ENCODE results near the gene TPSG1.

DNA sequence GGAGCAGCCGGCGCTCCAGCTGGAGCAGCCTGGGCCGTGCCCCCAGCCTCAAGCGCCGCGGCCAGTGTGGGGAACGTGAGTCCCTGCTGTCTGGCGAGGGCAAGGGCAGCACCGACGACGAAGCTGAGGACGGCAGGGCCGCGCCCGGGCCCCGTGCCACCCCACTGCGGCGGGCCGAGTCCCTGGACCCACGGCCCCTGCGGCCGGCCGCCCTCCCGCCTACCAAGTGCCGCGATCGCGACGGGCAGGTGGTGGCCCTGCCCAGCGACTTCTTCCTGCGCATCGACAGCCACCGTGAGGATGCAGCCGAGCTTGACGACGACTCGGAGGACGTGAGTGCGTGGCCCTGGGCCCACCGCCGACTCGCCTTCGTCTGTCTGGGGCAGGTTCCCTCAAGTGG lies 16.0 kb downstream of the TPSG1 start:
- TF ChIP-seq, protein P1, sequence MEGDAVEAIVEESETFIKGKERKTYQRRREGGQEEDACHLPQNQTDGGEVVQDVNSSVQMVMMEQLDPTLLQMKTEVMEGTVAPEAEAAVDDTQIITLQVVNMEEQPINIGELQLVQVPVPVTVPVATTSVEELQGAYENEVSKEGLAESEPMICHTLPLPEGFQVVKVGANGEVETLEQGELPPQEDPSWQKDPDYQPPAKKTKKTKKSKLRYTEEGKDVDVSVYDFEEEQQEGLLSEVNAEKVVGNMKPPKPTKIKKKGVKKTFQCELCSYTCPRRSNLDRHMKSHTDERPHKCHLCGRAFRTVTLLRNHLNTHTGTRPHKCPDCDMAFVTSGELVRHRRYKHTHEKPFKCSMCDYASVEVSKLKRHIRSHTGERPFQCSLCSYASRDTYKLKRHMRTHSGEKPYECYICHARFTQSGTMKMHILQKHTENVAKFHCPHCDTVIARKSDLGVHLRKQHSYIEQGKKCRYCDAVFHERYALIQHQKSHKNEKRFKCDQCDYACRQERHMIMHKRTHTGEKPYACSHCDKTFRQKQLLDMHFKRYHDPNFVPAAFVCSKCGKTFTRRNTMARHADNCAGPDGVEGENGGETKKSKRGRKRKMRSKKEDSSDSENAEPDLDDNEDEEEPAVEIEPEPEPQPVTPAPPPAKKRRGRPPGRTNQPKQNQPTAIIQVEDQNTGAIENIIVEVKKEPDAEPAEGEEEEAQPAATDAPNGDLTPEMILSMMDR (IDR thresholded peaks at IDR 0.05 in 8 of 11, conservative IDR thresholded peaks at IDR 0.05 in 3 of 11) = no peak
- TF ChIP-seq POLR2AphosphoS5 (IDR thresholded peaks at IDR 0.05) (no peak), POLR2A (IDR thresholded peaks at IDR 0.05) (no peak)
